Cerebellar cortex (tissue), 1 donor: Measurements from ENCODE around the gene KCNK15.

Experiments
- DNase-seq: peaks from one replicate; pipeline ENCODE4 v3.0.0-alpha.2; 2015; ENCODE audit warnings: low spot score

Gene KCNK15

DNA sequence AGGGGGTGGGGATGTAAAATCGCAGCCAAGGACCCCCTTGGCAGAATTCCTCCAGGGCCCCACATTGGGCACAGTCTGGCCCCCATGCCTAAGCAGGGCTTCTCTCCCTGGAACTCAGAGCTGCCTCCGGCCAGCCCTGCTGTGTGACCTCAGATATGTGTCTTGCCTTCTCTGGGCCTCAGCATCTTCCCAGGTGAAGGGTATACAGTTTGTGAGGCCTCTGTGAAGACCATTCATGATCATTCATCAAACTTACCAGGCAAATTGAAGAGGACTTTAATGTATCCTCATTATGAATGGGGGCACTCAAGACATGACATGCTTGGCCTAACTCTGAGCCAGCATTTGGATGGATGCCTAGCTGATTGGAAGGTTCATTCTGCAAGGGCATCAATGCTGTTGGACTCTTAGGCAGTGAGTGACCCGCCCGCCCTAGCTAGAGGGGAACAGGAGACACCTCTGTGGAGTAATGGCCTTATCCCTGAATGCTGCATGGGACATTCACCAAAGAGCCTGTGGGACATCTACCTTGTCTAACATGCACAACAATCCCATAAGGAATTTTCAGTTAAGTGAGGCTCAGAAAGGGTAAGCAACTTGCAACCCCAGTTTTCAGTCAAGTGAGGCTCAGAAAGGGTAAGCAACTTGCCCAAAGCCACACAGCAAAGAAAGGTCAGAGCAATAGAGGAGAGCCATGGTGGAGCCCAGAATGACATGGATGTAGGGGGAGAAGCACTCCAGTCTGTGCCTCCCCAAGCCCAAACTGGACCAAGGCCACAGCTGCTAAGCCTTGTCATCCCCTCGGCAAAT is 30.0 kb upstream of the KCNK15 start:
- DNase-seq = no peak

DNA sequence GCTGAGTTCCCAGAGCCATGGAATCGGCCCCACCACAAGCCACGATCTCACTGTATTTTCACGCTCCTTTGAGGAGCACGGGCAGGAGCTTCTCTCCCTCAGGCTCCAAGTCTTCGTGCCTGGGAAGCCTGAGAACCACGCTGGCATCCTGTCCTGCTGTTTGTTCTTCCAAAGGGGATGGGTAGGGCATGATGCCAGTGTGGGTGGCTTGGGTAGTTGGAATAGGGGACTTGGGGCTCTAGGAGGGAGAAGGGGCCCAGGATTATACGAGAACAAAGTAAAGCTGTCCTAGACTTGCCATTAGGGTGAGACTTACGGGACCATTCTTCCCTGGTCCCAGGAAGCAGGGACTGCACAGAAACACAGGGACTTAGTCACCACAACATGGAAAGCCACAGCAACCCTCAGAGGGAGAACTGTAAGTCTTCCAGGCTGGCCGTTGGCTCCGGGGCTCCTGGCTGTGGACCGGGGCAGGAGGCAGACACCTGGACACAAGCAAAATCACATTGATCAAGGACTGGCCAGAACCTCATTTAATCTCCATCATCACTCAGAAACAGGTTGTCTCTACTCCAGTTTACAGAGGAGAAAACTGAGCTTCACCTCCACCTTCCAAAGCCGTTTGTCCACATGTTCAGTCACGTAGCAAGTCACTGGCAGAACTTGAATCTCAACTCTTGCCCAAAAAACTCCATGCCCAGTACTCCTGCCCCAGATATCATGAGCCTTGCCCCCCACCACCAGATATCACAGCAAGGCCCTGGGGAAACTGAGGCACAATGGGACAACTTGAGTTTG is 29.2 kb upstream of the KCNK15 start:
- no peak for DNase-seq

DNA sequence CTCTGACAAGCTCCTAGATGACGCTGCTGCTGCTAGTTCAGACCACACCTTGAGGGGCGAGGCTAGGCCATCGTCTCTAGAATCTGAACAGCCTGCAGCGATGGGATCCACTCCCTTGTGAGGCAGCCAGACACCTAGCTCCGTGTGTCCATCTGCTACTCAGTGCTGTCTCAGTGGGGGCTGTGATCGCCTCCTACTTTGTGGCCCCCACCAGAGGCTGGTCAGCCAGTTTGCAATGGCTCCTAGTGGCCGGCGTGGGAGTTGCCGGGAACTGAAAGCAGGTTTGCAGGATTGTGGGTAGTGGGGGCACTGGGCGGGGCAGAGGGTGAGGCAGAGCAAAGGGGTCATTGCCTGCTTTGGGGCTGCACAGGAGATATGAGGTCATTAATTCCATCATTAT is 27.7 kb upstream of the KCNK15 start:
- DNase-seq = no peak

DNA sequence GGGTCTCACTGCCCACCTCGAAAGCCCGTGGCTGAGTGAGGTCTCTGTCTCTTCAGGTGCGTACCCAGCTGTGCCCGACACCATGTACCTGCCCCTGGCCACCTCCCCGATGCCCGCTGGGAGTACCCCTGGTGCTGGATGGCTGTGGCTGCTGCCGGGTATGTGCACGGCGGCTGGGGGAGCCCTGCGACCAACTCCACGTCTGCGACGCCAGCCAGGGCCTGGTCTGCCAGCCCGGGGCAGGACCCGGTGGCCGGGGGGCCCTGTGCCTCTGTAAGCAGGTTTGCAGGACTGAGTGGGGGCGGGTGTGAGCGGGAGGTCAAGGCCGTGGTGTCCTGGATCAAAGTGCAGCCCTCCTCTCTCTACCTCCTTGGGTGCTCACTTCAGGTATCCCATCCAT is 25.8 kb upstream of the KCNK15 start:
- no peak for DNase-seq

DNA sequence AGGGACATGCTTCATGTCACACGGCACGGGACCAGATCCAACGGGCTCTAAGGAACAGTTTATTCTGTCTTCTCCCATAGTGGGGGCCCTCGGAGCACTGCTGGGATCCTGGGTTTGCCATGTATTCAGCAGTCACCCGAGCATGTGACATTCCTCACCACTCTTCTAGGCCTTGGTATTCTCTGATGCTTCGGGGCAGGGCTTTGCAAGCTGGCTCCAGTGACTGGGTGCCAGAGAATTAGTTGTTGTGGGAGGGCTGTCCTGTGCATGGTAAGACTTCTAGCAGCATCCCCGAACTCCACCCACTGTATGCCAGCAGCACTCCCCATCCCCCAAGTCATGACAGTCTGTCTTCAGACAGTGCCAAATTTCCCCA is 25.1 kb upstream of the KCNK15 start:
- no peak for DNase-seq

DNA sequence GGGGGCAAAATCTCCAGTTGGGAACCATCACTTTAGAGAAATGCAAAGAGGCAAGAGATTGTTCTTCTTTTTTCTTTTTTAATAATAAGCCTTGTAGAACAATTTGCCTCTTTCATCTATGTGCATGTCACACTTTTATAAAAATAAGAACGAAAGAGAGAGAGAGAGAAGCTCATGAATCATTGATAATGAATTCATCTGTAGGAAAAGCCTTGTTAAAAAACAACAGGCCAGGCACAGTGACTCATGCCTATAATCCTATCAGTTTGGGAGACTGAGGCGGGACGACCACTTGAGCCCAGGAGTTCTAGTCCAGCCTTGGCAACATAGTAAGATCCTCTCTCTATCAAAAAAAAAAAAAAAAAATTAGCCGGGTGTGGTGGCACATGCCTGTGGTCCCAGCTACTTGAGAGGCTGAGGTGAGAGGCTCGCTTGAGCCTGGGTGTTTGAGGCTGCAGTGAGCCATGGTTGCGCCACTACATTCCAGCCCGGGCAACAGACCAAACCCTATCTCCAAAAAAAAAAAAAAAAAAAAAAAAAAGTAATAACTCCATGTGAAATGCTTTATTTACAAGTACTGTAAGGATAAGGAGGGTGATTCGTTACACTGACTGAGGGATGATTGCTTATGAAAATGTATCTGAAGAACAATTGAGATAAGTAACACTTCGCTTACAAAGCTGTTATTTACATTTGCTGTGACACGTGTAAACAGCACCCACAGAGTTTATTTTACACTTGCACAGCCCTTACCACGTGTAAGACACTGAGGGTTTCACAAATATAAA is 24.5 kb upstream of the KCNK15 start:
- DNase-seq = no peak

DNA sequence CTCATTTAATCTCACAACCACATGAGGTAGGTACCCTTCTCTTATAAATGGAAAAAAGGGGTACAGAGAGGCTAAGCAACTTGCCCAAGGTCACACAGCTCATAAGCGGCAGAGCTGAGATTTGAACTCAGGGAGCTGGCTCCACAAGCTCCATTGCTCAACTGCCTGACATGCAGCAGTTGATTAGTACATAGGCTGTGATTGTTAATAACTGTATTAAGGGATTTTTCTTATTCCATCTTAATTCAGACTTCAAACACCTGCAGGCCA is 23.9 kb upstream of the KCNK15 start:
- no peak for DNase-seq

DNA sequence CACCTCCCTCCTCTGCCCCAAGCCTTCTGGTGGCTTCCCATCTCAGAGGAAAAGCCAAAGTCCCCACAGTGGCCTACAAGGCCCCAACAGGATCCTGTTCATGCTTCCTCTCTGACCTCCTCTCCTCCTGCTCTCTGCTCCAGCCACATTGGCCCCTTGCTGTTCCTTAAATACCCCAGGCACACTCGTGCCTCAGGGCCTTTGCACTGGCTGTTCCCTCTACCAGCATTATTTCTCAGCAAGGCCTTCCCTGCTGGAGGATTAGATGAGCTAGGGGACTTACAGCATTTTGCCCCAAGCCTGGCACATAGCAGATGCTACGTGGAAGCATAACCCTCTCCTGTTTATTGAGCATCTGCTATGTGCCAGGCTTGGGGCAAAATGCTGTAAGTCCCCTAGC is 22.7 kb upstream of the KCNK15 start:
- no peak for DNase-seq

DNA sequence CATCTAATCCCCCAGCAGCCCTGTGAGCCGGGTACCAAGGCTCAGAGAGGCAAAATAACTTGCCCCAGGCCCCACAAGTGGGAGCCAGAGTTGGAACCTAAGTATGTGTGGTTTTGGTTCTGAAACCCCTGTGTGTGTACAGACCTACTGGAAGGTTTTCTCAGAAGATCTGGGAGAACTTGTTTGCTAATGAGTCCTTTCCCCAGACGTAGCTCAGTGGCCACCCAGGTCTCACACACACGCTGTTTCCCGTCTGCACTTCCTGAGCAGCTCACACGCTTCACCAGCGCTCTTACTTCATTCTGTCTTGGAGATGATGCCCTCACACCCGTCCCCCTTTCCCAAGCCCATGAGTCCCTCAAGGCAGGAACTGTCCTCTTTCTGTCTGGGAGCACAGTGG is 22.3 kb upstream of the KCNK15 start:
- DNase-seq = no peak

DNA sequence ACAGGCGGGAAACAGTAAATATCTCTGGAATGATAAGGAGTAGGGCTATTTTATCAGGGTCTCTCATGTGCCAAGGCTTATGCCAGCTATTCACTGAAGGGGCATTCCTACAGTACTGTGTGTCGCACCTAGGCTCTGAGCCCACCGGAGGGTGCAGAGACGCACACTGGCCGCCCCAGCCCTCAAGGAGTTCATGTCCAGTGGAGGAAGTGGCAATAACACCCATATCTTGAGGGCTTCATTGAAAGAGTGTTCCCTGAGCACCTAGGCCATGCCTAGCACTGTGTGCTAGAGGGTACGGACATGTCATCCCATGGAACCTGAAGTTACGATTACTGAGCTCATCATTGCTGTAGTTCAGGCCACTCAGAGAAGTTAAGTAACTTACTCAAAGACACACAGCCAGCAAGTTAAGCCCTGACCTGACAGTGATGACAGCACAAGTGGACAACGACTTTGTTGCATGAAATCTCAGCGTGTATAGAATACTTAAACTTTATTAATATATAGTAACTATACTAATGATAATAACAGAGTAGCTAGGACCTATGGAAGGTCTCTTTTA is 21.8 kb upstream of the KCNK15 start:
- no peak for DNase-seq

DNA sequence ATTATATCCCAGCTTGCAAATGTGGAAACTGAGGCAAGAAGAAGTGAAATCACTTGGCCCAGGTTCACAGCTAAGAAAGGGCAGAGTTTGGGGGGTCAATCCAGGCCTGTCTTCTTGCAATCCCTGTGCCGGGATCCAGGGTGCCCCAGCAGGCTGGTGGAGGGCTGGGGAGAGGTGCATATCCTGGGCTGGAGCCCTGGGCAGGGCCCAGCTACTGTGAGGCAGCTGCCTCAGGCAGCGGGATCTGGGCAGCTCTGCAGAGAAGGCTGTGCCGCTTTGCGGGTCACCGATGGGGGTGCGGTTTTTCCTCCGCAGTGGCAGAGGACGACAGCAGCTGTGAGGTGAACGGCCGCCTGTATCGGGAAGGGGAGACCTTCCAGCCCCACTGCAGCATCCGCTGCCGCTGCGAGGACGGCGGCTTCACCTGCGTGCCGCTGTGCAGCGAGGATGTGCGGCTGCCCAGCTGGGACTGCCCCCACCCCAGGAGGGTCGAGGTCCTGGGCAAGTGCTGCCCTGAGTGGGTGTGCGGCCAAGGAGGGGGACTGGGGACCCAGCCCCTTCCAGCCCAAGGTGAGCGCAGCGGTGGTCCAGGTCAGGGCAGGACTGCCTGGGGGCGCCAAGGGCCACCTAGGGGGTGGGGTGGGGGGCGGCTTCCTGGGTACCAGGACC is 21.1 kb upstream of the KCNK15 start:
- no peak for DNase-seq

DNA sequence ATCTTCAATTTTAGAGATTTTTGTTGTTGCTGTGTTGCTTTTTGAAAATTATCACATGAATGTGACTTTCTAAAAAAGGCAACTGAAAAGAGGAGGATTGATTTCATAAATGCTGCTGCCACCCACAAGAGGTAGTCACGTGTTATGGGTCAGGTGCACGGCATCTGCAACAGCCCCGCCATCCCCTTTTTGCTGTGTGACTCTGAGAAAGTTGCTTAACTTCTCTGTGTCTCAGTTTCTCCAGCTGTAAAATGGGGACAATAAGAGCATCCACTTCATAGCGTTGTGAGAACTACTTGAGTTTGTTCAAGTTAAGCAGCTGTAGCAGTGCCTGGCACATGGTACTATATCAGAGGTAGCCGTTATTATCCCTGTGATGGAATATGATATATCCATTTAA is 19.8 kb upstream of the KCNK15 start:
- DNase-seq = no peak

DNA sequence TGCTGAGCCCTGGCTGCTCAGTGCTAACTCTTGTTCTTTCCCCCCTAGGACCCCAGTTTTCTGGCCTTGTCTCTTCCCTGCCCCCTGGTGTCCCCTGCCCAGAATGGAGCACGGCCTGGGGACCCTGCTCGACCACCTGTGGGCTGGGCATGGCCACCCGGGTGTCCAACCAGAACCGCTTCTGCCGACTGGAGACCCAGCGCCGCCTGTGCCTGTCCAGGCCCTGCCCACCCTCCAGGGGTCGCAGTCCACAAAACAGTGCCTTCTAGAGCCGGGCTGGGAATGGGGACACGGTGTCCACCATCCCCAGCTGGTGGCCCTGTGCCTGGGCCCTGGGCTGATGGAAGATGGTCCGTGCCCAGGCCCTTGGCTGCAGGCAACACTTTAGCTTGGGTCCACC is 18.6 kb upstream of the KCNK15 start:
- DNase-seq = no peak

DNA sequence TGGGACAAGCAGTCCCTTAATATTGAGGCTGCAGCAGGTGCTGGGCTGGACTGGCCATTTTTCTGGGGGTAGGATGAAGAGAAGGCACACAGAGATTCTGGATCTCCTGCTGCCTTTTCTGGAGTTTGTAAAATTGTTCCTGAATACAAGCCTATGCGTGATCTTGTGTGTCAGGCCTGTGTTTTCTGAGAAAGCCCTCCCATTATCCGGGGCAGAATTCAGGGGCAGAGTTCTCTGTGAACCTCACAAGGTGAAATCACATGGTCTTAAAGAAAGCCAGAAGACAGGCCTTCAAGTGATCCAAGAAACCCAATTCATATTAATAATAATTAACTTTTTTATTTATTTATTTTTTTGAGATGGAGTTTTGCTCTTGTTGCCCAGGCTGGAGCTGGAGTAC is 18.0 kb upstream of the KCNK15 start:
- no peak for DNase-seq

DNA sequence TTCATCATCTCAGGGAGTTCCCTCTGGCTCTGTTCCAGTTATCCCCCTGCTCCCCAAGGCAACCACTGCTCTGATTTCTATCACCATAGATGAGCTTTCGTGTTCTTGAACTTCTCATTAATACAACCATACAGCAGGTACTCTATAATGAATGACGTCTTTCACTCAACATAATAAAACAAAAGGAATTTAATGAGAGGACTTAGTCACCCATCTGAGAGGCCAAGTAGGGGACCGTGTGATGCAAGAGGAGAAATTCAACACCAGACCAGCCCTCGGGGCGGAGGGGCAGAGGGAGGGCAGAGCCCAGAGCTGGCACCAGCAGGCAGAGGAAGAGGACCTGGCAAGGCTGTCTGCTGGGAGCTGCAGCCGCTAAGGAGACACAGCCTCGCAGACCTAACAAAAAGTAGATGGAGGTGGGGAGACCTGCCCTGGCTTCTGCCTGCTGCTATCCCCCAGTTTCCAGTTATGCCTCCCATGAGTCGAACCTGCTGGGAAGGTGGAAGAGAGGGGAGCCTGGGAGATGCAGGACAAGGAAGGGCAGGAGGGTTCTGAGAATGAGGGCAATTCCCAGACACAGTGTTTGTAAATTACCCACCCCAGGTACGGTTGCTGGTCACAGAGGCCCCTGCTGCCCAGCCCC is 16.7 kb upstream of the KCNK15 start:
- no peak for DNase-seq

DNA sequence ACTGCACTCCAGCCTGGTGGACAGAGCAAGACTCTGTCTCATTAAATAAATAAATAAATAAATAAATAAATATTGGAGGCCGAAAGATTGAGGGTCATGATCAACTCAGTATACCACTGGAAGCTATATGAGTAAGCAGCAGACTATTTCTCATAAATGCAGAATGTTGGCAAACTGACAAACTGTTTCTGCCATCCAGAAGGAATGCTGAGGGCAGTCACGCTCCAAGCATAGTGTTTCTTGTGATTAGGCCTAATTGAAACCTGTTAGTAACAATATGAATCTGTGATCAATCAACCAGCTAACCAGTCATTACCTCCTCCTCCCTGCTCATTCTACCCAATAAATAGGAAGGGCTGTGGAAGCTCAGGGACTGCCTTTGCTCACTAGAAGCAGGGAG is 15.2 kb upstream of the KCNK15 start:
- no peak for DNase-seq

DNA sequence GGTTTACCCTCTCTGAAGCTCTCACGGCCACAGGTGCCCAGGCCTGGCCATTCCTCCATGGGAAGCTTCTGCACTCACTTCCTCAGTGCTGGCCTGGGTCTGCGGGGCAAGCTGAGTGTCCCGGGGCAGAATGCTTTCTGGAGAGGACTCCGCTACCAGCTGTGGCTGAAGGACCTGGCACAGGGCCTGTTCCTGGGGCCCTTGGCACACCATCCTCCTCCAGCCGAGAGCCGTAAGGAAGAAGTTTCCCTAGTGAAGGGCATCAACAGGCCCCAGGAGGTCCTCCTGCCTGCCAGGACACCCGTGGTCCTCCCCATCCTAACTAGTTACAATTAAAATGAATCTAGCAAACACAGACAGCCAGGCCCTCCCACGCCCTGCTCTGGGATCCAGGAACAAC is 14.0 kb upstream of the KCNK15 start:
- DNase-seq = no peak

DNA sequence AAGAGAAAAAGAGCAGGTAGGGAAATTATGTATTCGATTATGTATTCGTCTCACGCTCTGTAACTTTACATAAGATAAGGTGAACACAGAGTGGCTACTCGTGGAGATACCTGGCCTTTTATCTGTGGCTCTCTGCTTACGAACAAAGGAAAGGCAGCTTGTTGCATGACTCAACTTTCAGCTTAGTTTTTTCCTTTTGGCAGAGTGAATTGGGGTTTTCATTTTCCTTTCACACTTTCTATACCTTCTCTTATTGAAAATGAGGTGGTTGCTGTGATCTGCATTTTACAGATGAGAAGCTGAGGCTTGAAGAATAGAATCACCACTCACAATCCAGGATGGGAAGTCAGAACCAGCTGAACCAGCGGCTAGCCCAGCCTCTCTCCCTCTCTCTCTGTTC is 13.3 kb upstream of the KCNK15 start:
- DNase-seq = no peak

DNA sequence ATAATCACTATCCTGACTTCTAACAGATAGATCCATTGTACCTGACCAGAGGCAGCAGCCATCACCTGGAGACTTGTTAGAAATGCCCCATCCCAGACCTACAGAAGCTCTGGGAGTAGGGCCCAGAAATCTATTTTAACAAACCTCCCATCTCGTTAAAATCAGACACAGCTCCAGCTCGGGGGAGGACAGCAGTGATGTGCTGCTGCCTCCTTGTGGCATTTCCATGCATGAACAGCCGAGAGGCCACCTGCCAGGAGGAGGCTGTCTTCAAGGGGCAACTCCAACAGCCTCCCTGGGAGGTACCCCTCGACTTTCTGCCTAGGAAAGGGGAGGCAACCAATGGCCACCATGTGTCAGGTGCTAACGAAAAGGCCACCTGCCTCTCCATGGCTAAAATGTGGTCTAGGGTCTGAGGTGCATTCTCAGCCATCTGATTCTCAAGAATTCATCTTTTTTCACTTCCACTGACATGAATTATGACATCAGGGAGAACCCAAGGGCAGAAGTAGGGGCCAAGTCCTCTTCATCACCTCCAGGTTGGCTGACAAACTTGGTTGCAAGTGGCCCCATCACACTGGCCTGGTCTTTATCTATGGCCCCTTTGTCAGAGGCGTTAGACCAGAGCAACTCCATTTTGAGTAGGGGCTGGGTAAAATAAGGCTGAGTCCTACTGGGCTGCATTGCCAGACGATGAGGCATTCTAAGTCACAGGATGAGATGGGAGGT is 12.2 kb upstream of the KCNK15 start:
- DNase-seq = peak; percentile 56

DNA sequence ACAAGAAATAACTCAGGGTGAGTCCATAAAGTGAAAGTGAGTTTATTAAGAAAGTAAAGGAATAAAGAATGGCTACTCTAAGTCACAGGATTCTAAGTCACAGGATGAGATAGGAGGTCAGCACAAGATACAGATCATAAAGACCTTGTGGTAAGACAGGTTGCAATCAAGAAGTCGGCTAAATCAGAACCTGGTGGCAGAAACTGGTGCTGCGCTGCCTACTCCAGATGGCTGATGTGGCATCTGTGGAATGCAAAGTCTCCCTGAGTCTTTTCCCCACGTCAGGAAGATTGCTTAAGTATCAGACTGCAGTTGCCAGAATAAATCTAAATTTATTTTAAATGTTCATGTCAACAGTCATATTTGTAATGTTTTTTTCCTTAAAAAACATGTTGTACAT is 10.7 kb upstream of the KCNK15 start:
- no peak for DNase-seq

DNA sequence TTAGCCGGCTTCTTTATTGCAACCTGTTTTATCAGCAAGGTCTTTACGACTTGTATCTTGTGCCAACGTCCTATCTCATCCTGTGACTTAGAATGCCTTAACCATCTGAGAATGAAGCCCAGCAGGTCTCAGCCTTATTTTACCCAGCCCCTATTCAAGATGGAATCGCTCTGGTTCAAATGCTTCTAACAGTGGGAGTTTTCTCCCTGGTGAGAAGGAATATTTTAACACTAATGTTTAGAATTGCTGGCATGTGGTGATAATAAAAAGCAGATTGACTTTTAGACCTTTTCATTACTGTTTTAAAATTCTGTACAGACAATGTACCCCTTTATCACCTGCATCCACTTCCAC is 9.9 kb upstream of the KCNK15 start:
- no peak for DNase-seq
